ENCODE measurements around the gene RAD51B. TPM values are rescaled to one million over a fixed set of nuclear protein-coding genes. Genes with fewer than 3 reads are reported as not detected.

Gene RAD51B
- total RNA-seq, 2 donors from 2014 or later: 22.8 to 33.8 TPM

- H3K36me3 Mint-ChIP-seq (ENCODE audit: low read depth): no peaks in the 10 kb centered on the region
- no peak overlapping the region for H3K27ac Mint-ChIP-seq
- H3K4me1 Mint-ChIP-seq: peaks cover 28% of the 10 kb centered on the region
- no peak for TF ChIP-seq CTCF (conservative IDR thresholded peaks at IDR 0.05)
- 75 to 87% methylated on average over 1 to 4 of the region's 4 CpGs for WGBS, 2 experiments (ENCODE audit: insufficient coverage in 1 of 2, insufficient read length in 1 of 2)
- no peak overlapping the region for H3K4me3 Mint-ChIP-seq
- Histone ChIP-seq H3K27me3 (ENCODE audit: control insufficient read depth, insufficient read depth, low read length, poor library complexity, severe bottlenecking) (no peaks in the 10 kb centered on the region), H3K9ac (ENCODE audit: extremely low read depth, low read length, poor library complexity, severe bottlenecking) (no peak overlapping the region), H3K4me1 (ENCODE audit: control insufficient read depth, insufficient read depth, low read length) (peaks cover 14% of the 10 kb centered on the region), H3K27ac (ENCODE audit: low read depth, low read length) (no peak overlapping the region), H3K4me3 (ENCODE audit: low read length) (no peak overlapping the region), H3K36me3 (ENCODE audit: control insufficient read depth, insufficient read depth, low read length) (no peaks in the 10 kb centered on the region), H3K9me3 (ENCODE audit: control insufficient read depth, low read length) (no peaks in the 10 kb centered on the region)
- no peak for DNase-seq
- H3K9me3 Mint-ChIP-seq: no peaks in the 10 kb centered on the region
- H3K27me3 Mint-ChIP-seq (ENCODE audit: insufficient read depth): no peaks in the 10 kb centered on the region
Observed at GRCh38 chr14:68416171-68416570, 596.6 kb downstream of the RAD51B start.

- no peak overlapping the region for H3K9ac ChIP-seq (ENCODE audit: extremely low read depth, low read length, poor library complexity, severe bottlenecking)
- Mint-ChIP-seq H3K36me3 (ENCODE audit: low read depth) (no peaks in the 10 kb centered on the region), H3K9me3 (no peaks in the 10 kb centered on the region), H3K27me3 (ENCODE audit: insufficient read depth) (no peaks in the 10 kb centered on the region), H3K4me3 (no peak overlapping the region), H3K27ac (no peak overlapping the region), H3K4me1 (peaks cover 31% of the 10 kb centered on the region)
- no peaks in the 10 kb centered on the region for H3K36me3 ChIP-seq (ENCODE audit: control insufficient read depth, insufficient read depth, low read length)
- H3K27me3 ChIP-seq (ENCODE audit: control insufficient read depth, insufficient read depth, low read length, poor library complexity, severe bottlenecking): no peaks in the 10 kb centered on the region
- TF ChIP-seq CTCF (conservative IDR thresholded peaks at IDR 0.05): no peak
- H3K9me3 ChIP-seq (ENCODE audit: control insufficient read depth, low read length): no peaks in the 10 kb centered on the region
- 89 to 100% methylated on average over 1 to 4 of the region's 5 CpGs for WGBS, 2 experiments (ENCODE audit: insufficient coverage in 1 of 2, insufficient read length in 1 of 2)
- H3K27ac ChIP-seq (ENCODE audit: low read depth, low read length): no peak overlapping the region
- DNase-seq: no peak
- H3K4me3 ChIP-seq (ENCODE audit: low read length): no peak overlapping the region
- H3K4me1 ChIP-seq (ENCODE audit: control insufficient read depth, insufficient read depth, low read length): peaks cover 15% of the 10 kb centered on the region
Observed at GRCh38 chr14:68417009-68417650, 597.6 kb downstream of the RAD51B start.

GRCh38 chr14:68418174-68419118 lies 598.9 kb downstream of the RAD51B start:
- Histone ChIP-seq H3K4me1 (ENCODE audit: control insufficient read depth, insufficient read depth, low read length) (peaks cover 15% of the 10 kb centered on the region), H3K9me3 (ENCODE audit: control insufficient read depth, low read length) (no peaks in the 10 kb centered on the region), H3K36me3 (ENCODE audit: control insufficient read depth, insufficient read depth, low read length) (no peaks in the 10 kb centered on the region), H3K27me3 (ENCODE audit: control insufficient read depth, insufficient read depth, low read length, poor library complexity, severe bottlenecking) (no peaks in the 10 kb centered on the region), H3K27ac (ENCODE audit: low read depth, low read length) (no peak overlapping the region), H3K9ac (ENCODE audit: extremely low read depth, low read length, poor library complexity, severe bottlenecking) (no peak overlapping the region), H3K4me3 (ENCODE audit: low read length) (no peak overlapping the region)
- H3K4me1 Mint-ChIP-seq: peaks cover 31% of the 10 kb centered on the region
- no peaks in the 10 kb centered on the region for H3K9me3 Mint-ChIP-seq
- H3K27me3 Mint-ChIP-seq (ENCODE audit: insufficient read depth): no peaks in the 10 kb centered on the region
- no peak overlapping the region for H3K4me3 Mint-ChIP-seq
- no peaks in the 10 kb centered on the region for H3K36me3 Mint-ChIP-seq (ENCODE audit: low read depth)
- 96 to 98% methylated on average over 3 of the region's 3 CpGs for WGBS, 2 experiments (ENCODE audit: insufficient coverage in 1 of 2, insufficient read length in 1 of 2)
- H3K27ac Mint-ChIP-seq: no peak overlapping the region
- DNase-seq: no peak
- no peak for TF ChIP-seq CTCF (conservative IDR thresholded peaks at IDR 0.05)

Measured in endodermal cell (in vitro differentiated cells).